A204.1 (cell line): Measurements from ENCODE around the gene KRR1.

Experiments used
- FAIRE-seq: peaks from 2 replicates; lab custom pipeline; 2012; peaks lifted over from hg19 to GRCh38; lab: Jason Lieb, UNC

Gene KRR1

DNA sequence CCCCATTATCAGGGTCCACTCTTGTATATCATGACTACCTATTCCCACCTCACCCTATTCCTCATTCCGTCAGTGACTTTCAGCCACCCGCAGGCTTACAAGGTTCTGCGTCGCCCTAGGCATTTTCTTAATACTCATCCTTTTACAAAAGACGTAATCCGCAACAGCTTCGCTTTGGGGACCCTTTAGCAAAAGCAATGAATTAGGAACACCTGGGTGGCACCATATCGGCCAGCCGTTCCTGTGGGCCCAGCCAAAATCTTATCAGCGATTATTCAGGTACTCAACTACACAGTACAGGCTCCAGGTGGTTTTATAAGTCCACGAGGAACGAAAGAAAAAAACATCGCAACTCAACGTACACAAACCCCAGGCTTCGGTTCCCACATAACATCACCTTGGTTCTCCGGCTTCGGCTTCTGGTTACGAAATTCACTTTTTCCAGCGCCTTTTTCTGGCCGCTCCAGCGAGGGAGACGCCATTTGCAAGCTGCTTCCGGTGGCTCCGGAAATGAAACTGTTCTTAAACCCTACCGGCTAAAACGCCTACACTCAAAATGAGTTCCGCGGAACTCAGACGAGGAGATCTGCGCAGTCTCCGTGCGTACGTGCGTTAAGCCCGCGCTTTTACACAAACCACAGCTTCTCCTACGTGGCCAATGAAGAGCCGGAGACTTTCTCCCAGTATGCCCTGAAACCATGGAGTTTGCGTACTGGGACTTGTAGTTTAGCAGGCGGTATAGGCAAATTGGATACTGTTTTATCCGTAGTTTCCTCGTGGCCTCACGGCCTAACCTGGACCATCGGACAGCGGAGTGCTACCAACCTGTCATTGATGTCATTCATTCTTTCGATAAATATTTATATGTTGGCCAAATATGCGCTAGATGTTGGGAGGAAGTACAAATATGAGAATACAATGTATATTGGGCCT, at the start of gene KRR1:
TSS of gene KRR1 (minus strand) at position 494 of the 933 bp plus-strand sequence. CDS start at position 482, 12 bp downstream.
- peak; percentile 99 for FAIRE-seq

GRCh38 chr12:75560167-75560566, 48.8 kb upstream of the KRR1 start:
- FAIRE-seq: peak; percentile 65

GRCh38 chr12:75558287-75558686, 46.9 kb upstream of the KRR1 start:
- FAIRE-seq: no peak

DNA sequence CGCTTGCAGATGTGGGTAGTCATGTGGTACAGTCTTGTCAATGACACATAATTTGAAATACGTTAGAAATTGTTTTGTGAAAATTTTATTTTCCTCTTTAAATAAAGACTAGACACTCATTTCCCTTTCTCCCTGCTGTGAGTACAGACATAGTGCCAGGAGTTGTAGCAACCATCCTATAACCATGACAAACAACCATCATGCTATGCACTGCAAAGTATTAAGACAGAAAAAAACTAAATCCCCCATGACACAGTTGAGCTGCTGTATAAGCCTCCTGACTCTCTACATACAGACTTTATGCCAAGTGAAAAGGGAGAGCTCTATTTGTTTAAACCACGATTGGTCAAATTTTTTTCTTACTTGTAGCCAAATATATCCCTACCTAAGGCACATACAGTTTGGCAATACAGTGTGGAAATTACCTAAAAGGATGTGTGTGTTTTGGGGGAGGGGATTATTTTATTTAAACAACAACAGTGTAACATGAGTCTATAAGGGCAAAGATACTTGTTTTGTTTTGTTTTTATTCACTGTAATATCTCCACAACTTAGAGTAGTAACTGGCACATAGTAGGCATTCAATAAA, 45.0 kb upstream of the KRR1 start:
- FAIRE-seq: no peak

GRCh38 chr12:75554556-75554880, 43.1 kb upstream of the KRR1 start:
- FAIRE-seq: no peak

GRCh38 chr12:75553836-75554555, 42.6 kb upstream of the KRR1 start:
- FAIRE-seq: peak; percentile 86

DNA sequence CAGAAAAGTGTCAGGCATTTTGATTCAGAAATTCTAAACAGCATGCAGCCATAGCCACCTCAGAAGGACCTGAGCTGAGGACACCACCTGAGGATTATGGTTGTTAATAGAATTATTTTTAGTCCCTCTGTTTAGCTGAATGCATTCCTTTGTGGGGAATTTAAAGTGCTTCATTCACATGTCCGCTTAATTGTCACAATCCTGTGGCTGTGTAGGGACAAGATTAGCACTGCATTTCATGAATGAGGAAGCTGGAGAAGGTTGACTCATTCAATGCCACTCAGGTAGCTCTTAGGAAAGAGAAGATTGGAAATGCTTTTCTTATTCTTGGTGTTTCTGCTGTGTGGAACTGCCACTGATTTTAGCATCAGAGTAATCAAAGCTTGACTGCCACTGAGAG, 42.0 kb upstream of the KRR1 start:
- FAIRE-seq: no peak

GRCh38 chr12:75551477-75551876, 40.1 kb upstream of the KRR1 start:
- FAIRE-seq: peak; percentile 60

GRCh38 chr12:75550401-75551240, 39.2 kb upstream of the KRR1 start:
- FAIRE-seq: no peak

GRCh38 chr12:75549989-75550388, 38.6 kb upstream of the KRR1 start:
- no peak for FAIRE-seq

GRCh38 chr12:75548879-75549278, 37.5 kb upstream of the KRR1 start:
- FAIRE-seq: no peak

- no peak for FAIRE-seq
Measured at GRCh38 chr12:75545636-75546035, 34.2 kb upstream of the KRR1 start.

- FAIRE-seq: peak; percentile 61
Measured at GRCh38 chr12:75543529-75543928, 32.1 kb upstream of the KRR1 start.

- FAIRE-seq: no peak
Measured at GRCh38 chr12:75542942-75543341, 31.5 kb upstream of the KRR1 start.

GRCh38 chr12:75539889-75540288, 28.5 kb upstream of the KRR1 start:
- no peak for FAIRE-seq

DNA sequence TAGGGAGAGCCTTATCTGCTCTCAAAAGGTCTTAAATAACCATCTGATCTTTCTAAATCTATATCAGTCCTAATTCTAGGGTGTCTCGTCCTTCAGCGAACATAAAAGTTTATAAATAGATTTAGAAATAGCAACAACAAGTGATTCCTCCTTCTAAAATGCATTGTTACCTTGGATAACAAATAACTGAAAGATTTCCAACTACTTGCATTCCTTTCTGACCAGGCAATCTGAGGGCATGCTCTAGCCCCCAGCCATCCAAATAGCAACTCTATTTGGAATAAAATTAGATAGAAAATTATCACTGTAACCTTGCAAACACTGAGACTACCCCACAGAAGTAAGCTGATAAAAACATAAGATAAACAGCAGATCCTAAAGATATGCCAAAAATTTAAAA, 21.8 kb upstream of the KRR1 start:
- no peak for FAIRE-seq

GRCh38 chr12:75529826-75530225, 18.4 kb upstream of the KRR1 start:
- no peak for FAIRE-seq

- no peak for FAIRE-seq
Measured at GRCh38 chr12:75529316-75529715, 17.9 kb upstream of the KRR1 start.

DNA sequence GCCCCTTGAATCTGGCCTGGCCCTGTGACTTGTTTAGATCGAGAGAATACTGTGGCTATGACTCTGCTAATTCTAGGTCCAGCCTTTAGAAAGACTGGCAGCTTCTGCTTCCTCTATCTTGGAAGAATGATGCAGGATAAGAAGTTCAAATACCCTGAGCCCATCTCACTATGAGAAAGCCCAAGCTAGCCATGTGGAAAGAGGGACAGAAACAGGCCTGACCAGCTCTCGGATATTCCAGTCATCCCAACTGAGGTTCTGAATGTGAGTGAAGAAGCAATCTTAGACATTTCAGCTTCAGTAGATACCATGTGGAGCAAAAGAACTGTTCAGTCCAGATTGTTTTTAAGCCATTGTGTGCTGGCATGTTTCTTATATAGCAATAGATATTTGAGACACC, 17.3 kb upstream of the KRR1 start:
- no peak for FAIRE-seq

GRCh38 chr12:75528272-75528671, 16.9 kb upstream of the KRR1 start:
- FAIRE-seq: no peak

DNA sequence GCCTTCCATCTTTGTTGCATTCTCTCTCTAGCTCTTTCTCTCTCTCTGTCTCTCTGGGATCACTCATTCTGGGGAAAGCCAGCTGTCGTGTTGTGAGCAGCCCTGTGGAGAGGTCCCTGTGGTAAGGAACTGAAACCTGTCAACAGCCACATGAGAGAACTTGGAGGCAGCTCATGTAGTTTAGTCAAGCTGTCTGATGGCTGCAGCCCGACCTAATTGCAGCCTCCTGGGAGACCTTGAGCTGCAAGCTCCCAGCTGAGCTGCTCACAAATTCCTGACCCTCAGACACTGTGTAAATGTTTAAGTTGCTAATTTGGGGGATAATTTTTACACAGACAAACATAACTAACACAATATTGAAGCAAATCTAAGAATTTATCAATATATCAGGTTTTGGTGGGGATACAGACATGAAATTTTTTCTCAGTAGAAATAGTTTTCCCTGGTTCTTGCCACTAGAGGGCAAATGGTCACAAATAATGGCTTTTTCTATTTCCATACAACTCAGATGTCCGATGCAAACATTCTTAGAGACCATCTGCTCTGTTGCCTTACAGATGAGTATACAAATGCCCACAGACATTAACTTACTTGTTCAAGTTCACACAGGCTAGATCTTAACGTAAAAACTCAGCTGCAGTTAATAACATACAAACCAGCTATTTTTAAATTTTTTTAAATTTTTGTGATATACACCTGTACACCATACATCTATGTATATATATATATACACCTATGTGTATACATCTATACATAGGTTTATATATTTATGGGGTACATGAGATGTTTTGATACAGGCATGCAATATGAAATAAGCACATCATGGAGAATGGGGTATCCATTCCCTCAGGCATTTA, 15.5 kb upstream of the KRR1 start:
- FAIRE-seq: peak; percentile 98
